ENCODE measurements around the gene CCDC190. TPM values are rescaled to one million over a fixed set of nuclear protein-coding genes. Genes with fewer than 3 reads are reported as not detected.
A peak's percentile ranks its signal among the peaks of the same experiment; 100 is the strongest.

CCDC190 gene
- total and polyA plus RNA-seq, 2 of the 13 experiments (the other 11 are each of a cell fraction or from before 2014, with no cell fraction given) = not detected

DNA sequence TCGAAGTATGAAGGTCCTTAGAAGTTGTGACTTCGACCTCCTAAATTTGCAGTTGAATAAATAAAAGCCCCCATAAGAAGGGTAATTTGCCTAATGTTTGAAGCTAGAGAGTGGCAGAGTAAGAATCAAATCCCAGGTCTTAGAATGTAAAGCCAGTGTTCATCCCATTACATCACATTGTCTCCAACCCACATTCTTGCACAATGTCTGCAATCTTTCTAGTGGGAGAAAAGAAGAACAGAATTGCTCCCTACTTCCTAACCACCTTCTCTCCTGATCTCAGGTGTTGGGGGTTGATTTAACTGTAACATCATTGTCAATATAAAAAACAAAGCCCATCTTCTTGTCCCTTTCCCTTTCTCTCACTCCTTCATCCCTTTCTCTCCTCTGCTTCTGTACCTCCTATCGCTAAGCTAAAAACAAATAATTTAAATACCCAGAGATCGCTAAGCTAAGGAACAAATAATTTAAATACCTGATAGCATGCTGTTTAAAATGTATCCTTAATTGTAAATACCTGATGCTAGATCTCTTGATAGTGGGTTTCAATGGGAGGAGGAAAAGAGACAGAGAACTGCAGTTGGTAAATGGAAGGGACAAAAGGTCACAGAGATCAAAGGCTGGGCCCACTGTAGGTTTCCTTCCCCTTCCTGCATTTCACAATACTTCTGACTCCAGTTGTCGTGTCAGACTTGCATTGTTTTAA, 32.1 kb upstream of the CCDC190 start (continued):
- no peak for TF ChIP-seq ATF7-NPFF (CRISPR knock-in tag; IDR thresholded peaks at IDR 0.05; ENCODE audit: low read depth)
- TF ChIP-seq ZNF616 (CRISPR knock-in tag; IDR thresholded peaks at IDR 0.05; ENCODE audit: low read depth) = no peak
- TF ChIP-seq JUN (CRISPR knock-in tag; IDR thresholded peaks at IDR 0.05) = no peak
- no peak for TF ChIP-seq ZNF383 (CRISPR knock-in tag; IDR thresholded peaks at IDR 0.05; ENCODE audit: borderline replicate concordance)
- TF ChIP-seq, protein P1, sequence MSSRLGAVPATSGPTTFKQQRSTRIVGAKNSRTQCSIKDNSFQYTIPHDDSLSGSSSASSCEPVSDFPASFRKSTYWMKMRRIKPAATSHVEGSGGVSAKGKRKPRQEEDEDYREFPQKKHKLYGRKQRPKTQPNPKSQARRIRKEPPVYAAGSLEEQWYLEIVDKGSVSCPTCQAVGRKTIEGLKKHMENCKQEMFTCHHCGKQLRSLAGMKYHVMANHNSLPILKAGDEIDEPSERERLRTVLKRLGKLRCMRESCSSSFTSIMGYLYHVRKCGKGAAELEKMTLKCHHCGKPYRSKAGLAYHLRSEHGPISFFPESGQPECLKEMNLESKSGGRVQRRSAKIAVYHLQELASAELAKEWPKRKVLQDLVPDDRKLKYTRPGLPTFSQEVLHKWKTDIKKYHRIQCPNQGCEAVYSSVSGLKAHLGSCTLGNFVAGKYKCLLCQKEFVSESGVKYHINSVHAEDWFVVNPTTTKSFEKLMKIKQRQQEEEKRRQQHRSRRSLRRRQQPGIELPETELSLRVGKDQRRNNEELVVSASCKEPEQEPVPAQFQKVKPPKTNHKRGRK (CRISPR knock-in tag; IDR thresholded peaks at IDR 0.05) = no peak
- TF ChIP-seq SP4 (CRISPR knock-in tag; IDR thresholded peaks at IDR 0.05) = no peak
- no peak for TF ChIP-seq ZNF180 (CRISPR knock-in tag; IDR thresholded peaks at IDR 0.05; ENCODE audit: borderline replicate concordance, low read depth)
- 0 out of 2 replicates have a peak, but pooled peaks have one; percentile 38 for TF ChIP-seq ZFP1 (CRISPR knock-in tag; IDR thresholded peaks at IDR 0.05)
- TF ChIP-seq JUNB (CRISPR knock-in tag; IDR thresholded peaks at IDR 0.05; ENCODE audit: borderline replicate concordance) = no peak
- TF ChIP-seq ZNF354B (CRISPR knock-in tag; IDR thresholded peaks at IDR 0.05) = no peak
- TF ChIP-seq SPEN (CRISPR knock-in tag; IDR thresholded peaks at IDR 0.05; ENCODE audit: low read depth) = no peak
- TF ChIP-seq, protein P2, sequence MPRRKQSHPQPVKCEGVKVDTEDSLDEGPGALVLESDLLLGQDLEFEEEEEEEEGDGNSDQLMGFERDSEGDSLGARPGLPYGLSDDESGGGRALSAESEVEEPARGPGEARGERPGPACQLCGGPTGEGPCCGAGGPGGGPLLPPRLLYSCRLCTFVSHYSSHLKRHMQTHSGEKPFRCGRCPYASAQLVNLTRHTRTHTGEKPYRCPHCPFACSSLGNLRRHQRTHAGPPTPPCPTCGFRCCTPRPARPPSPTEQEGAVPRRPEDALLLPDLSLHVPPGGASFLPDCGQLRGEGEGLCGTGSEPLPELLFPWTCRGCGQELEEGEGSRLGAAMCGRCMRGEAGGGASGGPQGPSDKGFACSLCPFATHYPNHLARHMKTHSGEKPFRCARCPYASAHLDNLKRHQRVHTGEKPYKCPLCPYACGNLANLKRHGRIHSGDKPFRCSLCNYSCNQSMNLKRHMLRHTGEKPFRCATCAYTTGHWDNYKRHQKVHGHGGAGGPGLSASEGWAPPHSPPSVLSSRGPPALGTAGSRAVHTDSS (CRISPR knock-in tag; conservative IDR thresholded peaks at IDR 0.05) = no peak
- no peak for TF ChIP-seq NKX3-1 (CRISPR knock-in tag; IDR thresholded peaks at IDR 0.05)
- TF ChIP-seq BRD4 (CRISPR knock-in tag; IDR thresholded peaks at IDR 0.05) = no peak
- no peak for TF ChIP-seq ZNF382 (CRISPR knock-in tag; IDR thresholded peaks at IDR 0.05; ENCODE audit: borderline replicate concordance)
- 0 out of 2 replicates have a peak, but pooled peaks have one; percentile 42 for TF ChIP-seq ETV6 (CRISPR knock-in tag; conservative IDR thresholded peaks at IDR 0.05)
- TF ChIP-seq, protein P3, sequence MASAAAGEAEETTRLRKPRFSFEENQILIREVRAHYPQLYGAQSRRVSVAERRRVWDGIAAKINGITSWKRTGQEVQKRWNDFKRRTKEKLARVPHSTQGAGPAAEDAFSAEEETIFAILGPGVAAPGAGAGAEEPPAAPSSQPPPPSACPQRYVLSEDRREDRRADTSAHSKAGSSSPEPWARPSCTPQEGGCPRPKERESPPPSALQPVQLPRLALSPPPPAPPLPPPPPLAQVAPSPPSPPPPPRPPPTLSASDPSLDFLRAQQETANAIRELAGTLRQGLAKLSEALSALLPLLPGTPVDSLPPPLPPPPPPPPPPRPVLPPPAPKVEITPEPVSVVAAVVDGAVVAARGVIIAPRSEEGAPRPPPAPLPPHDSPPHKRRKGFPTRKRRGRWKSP (CRISPR knock-in tag; IDR thresholded peaks at IDR 0.05) = peak; percentile 28; the same call in 1 of the 2 replicates
- no peak for TF ChIP-seq ZNF891 (CRISPR knock-in tag; IDR thresholded peaks at IDR 0.05)
- no peak for TF ChIP-seq MLLT10 (CRISPR knock-in tag; IDR thresholded peaks at IDR 0.05)
- no peak for TF ChIP-seq PAF1 (CRISPR knock-in tag; IDR thresholded peaks at IDR 0.05)
- TF ChIP-seq, protein P4, sequence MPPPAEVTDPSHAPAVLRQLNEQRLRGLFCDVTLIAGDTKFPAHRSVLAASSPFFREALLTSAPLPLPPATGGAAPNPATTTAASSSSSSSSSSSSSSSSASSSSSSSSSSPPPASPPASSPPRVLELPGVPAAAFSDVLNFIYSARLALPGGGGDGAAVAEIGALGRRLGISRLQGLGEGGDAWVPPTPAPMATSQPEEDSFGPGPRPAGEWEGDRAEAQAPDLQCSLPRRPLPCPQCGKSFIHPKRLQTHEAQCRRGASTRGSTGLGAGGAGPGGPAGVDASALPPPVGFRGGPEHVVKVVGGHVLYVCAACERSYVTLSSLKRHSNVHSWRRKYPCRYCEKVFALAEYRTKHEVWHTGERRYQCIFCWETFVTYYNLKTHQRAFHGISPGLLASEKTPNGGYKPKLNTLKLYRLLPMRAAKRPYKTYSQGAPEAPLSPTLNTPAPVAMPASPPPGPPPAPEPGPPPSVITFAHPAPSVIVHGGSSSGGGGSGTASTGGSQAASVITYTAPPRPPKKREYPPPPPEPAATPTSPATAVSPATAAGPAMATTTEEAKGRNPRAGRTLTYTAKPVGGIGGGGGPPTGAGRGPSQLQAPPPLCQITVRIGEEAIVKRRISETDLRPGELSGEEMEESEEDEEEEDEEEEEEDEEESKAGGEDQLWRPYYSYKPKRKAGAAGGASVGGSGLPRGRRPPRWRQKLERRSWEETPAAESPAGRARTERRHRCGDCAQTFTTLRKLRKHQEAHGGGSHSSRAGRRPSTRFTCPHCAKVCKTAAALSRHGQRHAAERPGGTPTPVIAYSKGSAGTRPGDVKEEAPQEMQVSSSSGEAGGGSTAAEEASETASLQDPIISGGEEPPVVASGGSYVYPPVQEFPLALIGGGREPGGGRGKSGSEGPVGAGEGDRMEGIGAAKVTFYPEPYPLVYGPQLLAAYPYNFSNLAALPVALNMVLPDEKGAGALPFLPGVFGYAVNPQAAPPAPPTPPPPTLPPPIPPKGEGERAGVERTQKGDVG (CRISPR knock-in tag; IDR thresholded peaks at IDR 0.05; ENCODE audit: borderline replicate concordance) = no peak
- no peak for TF ChIP-seq ZNF720 (CRISPR knock-in tag; IDR thresholded peaks at IDR 0.05)
- TF ChIP-seq TBL1XR1 (IDR thresholded peaks at IDR 0.05; ENCODE audit: borderline replicate concordance, low read length, partially characterized antibody) = no peak
